H1 (cell line): ENCODE data around the gene ARHGAP18.

Source experiments
- EZH2 ChIP-seq: fragments of 200-600 bp; sonication (generic); IDR thresholded peaks from 2 replicates; pipeline ENCODE4 v1.7.1; 2012; ENCODE audit warnings: low read depth, mild to moderate bottlenecking, moderate library complexity, low read length, inconsistent platforms; ENCODE audit not compliant: severe bottlenecking
- PHF8 ChIP-seq: fragments of 200-600 bp; sonication (generic); conservative IDR thresholded peaks from 2 replicates; pipeline ENCODE4 v1.7.1; 2012; ENCODE audit warnings: low read depth, mild to moderate bottlenecking, inconsistent platforms, low read length, moderate library complexity
- POLR2A ChIP-seq, 2 experiments: IDR thresholded peaks; 1 replicate in 1 of 2; 2 replicates in 1 of 2; pipeline ENCODE4 v1.6.1; 2011; ENCODE audit warnings: low read depth in 2 of 2, low read length in 2 of 2, mild to moderate bottlenecking in 2 of 2; ENCODE audit errors: control extremely low read depth in 1 of 2
- RAD21 ChIP-seq, 2 experiments: IDR thresholded peaks in 1 of 2; conservative IDR thresholded peaks in 1 of 2; 2 replicates each; pipeline ENCODE4 v1.6.1; 2011; ENCODE audit warnings: low read depth in 2 of 2, low read length in 2 of 2, improper control_type of control experiment in 1 of 2, inconsistent platforms in 1 of 2, mild to moderate bottlenecking in 1 of 2, moderate library complexity in 1 of 2
- TAF1 ChIP-seq: IDR thresholded peaks from 2 replicates; pipeline ENCODE4 v1.6.1; 2011; ENCODE audit warnings: mild to moderate bottlenecking, low read depth, low read length
- TF ChIP-seq, protein P1 (sequence below), 3 experiments: IDR thresholded peaks; 1 replicate in 2 of 3; 2 replicates in 1 of 3; pipeline versions ENCODE4 v1.5.1 to v1.6.1; 2011; ENCODE audit warnings: low read length in 3 of 3, mild to moderate bottlenecking in 3 of 3, inconsistent platforms in 2 of 3, low read depth in 1 of 3, moderate library complexity in 1 of 3; ENCODE audit not compliant: insufficient read depth in 1 of 3; ENCODE audit errors: control extremely low read depth in 1 of 3

DNA sequence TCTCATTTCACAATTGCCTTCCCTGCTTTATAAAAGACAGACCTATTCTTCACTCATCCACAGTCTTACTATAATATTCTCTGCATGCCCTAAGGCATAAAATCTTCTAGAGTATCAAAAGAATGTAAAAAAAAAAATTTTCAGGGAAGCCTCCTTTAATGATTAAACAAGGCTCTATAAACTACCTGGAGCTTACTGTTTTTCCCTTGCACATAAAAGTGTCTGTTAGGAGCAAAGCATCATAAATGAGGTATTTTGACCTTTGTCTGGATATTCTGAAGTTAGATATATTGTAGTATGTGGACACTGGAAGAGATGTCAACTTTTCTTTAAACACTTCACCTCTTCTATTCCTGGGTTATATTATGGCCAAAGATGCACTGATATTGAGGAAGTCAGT, 97.5 kb downstream of the ARHGAP18 start:
- TF ChIP-seq PHF8 (no peak), EZH2 (no peak), RAD21 (IDR thresholded peaks at IDR 0.05 in 1 of 2, conservative IDR thresholded peaks at IDR 0.05 in 1 of 2; ENCODE audit: low read depth in 2 of 2, low read length in 2 of 2) (no peak), POLR2A (IDR thresholded peaks at IDR 0.05; ENCODE audit: control extremely low read depth in 1 of 2, low read depth in 2 of 2, low read length in 2 of 2) (no peak), TAF1 (no peak)
- TF ChIP-seq, protein P1, sequence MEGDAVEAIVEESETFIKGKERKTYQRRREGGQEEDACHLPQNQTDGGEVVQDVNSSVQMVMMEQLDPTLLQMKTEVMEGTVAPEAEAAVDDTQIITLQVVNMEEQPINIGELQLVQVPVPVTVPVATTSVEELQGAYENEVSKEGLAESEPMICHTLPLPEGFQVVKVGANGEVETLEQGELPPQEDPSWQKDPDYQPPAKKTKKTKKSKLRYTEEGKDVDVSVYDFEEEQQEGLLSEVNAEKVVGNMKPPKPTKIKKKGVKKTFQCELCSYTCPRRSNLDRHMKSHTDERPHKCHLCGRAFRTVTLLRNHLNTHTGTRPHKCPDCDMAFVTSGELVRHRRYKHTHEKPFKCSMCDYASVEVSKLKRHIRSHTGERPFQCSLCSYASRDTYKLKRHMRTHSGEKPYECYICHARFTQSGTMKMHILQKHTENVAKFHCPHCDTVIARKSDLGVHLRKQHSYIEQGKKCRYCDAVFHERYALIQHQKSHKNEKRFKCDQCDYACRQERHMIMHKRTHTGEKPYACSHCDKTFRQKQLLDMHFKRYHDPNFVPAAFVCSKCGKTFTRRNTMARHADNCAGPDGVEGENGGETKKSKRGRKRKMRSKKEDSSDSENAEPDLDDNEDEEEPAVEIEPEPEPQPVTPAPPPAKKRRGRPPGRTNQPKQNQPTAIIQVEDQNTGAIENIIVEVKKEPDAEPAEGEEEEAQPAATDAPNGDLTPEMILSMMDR (IDR thresholded peaks at IDR 0.05; ENCODE audit: control extremely low read depth in 1 of 3, insufficient read depth in 1 of 3, low read depth in 1 of 3, low read length in 3 of 3): no peak
